Superior temporal gyrus (tissue), 1 donor: ENCODE measurements around the gene MACIR.
"Not testable (repeated sequence)": the region's sequence is repeated elsewhere in the genome, so short reads cannot be mapped to it uniquely, and the experiment has no call there.

Experiments
- DNase-seq: peaks from one replicate; pipeline ENCODE4 v3.0.0-alpha.2; 2016; ENCODE audit errors: extremely low spot score

MACIR gene

GRCh38 chr5:103258368-103258956 lies at the start of gene MACIR:
MACIR (plus strand) TSS chr5:103258763; CDS start chr5:103275920, 17,157 bp downstream.
- DNase-seq: peak; percentile 89

- no peak for DNase-seq
Observed at GRCh38 chr5:103209065-103209464, 49.5 kb upstream of the MACIR start.

- DNase-seq: no peak
Observed at GRCh38 chr5:103210952-103211351, 47.6 kb upstream of the MACIR start.

GRCh38 chr5:103211576-103212561 lies 46.7 kb upstream of the MACIR start:
- no peak for DNase-seq

GRCh38 chr5:103216137-103216536 lies 42.4 kb upstream of the MACIR start:
- no peak for DNase-seq

- DNase-seq: no peak
Observed at GRCh38 chr5:103216697-103217096, 41.9 kb upstream of the MACIR start.

GRCh38 chr5:103217101-103217500 lies 41.5 kb upstream of the MACIR start:
- DNase-seq: no peak

- no peak for DNase-seq
Observed at GRCh38 chr5:103218164-103218563, 40.4 kb upstream of the MACIR start.

GRCh38 chr5:103219074-103219473 lies 39.5 kb upstream of the MACIR start:
- not testable (repeated sequence) for DNase-seq

- no peak for DNase-seq
Observed at GRCh38 chr5:103223031-103223955, 35.3 kb upstream of the MACIR start.

- peak; percentile 66 for DNase-seq
Observed at GRCh38 chr5:103224118-103224893, 34.3 kb upstream of the MACIR start.

GRCh38 chr5:103224894-103225246 lies 33.7 kb upstream of the MACIR start:
- DNase-seq: no peak

- DNase-seq: no peak
Observed at GRCh38 chr5:103228061-103228460, 30.5 kb upstream of the MACIR start.

GRCh38 chr5:103228588-103228987 lies 30.0 kb upstream of the MACIR start:
- no peak for DNase-seq

- DNase-seq: peak; percentile 75
Observed at GRCh38 chr5:103232393-103232999, 26.1 kb upstream of the MACIR start.

- no peak for DNase-seq
Observed at GRCh38 chr5:103234239-103234975, 24.2 kb upstream of the MACIR start.

GRCh38 chr5:103235891-103236290 lies 22.7 kb upstream of the MACIR start:
- no peak for DNase-seq

GRCh38 chr5:103237778-103238177 lies 20.8 kb upstream of the MACIR start:
- DNase-seq: no peak

GRCh38 chr5:103243665-103244064 lies 14.9 kb upstream of the MACIR start:
- DNase-seq: no peak

- DNase-seq: no peak
Observed at GRCh38 chr5:103244398-103244797, 14.2 kb upstream of the MACIR start.
